HepG2 (cell line): Measurements from ENCODE around the gene MT1A. TPM values are rescaled to one million over a fixed set of nuclear protein-coding genes. Genes with fewer than 3 reads are reported as not detected.

Experiments used
- BHLHE40 ChIP-seq: IDR thresholded peaks from 2 replicates; pipeline ENCODE4 v1.6.1; 2011; ENCODE audit warnings: low read length, improper control_type of control experiment
- DNMT1 ChIP-seq: sonication (generic); formaldehyde crosslinking; IDR thresholded peaks from 2 replicates; pipeline ENCODE4 v1.5.1; 2020; ENCODE audit warnings: mild to moderate bottlenecking, missing genetic modification reagents
- ETV5 ChIP-seq: IDR thresholded peaks from 2 replicates; pipeline ENCODE4 v1.6.1; 2018; ENCODE audit warnings: missing biosample characterization, missing genetic modification reagents, inconsistent platforms, borderline replicate concordance
- GABPB1 ChIP-seq: IDR thresholded peaks from 2 replicates; pipeline ENCODE4 v1.6.1; 2016; ENCODE audit warnings: mild to moderate bottlenecking, missing genetic modification reagents, moderate library complexity, missing compliant biosample characterization
- HOXA3 ChIP-seq: sonication (generic); formaldehyde crosslinking; IDR thresholded peaks from 2 replicates; pipeline ENCODE4 v1.5.0; 2020; ENCODE audit warnings: missing genetic modification reagents
- JUN ChIP-seq: sonication (generic); formaldehyde crosslinking; IDR thresholded peaks from 2 replicates; pipeline ENCODE4 v1.4.0; 2020; ENCODE audit warnings: mild to moderate bottlenecking, missing genetic modification reagents
- NFIB ChIP-seq: sonication (generic); formaldehyde crosslinking; IDR thresholded peaks from 2 replicates; pipeline ENCODE4 v1.9.0; 2021; ENCODE audit warnings: missing genetic modification reagents, mild to moderate bottlenecking, borderline replicate concordance
- RBAK ChIP-seq: sonication (generic); formaldehyde crosslinking; IDR thresholded peaks from 2 replicates; pipeline ENCODE4 v1.5.1; 2020; ENCODE audit warnings: mild to moderate bottlenecking, missing genetic modification reagents
- SKI ChIP-seq: fragments of 450-650 bp; IDR thresholded peaks from one replicate; pipeline ENCODE4 v1.6.1; 2018; ENCODE audit warnings: mild to moderate bottlenecking; ENCODE audit not compliant: partially characterized antibody
- SOX13 ChIP-seq, 3 experiments: fragments of 450-650 bp in 1 of 3; sonication (generic) in 1 of 3; formaldehyde crosslinking in 1 of 3; IDR thresholded peaks in 2 of 3; conservative IDR thresholded peaks in 1 of 3; 2 replicates each; pipeline versions ENCODE4 v1.5.0 to v1.6.1; 2016 to 2020; ENCODE audit warnings: antibody characterized with exemption in 1 of 3, mild to moderate bottlenecking in 1 of 3, missing compliant biosample characterization in 1 of 3, missing genetic modification reagents in 1 of 3, moderate library complexity in 1 of 3
- SPEN ChIP-seq: sonication (generic); formaldehyde crosslinking; IDR thresholded peaks from 2 replicates; pipeline ENCODE4 v1.5.1; 2020; ENCODE audit warnings: low read depth, mild to moderate bottlenecking, missing genetic modification reagents
- SRF ChIP-seq: IDR thresholded peaks from 2 replicates; pipeline ENCODE4 v1.6.1; 2011; ENCODE audit warnings: mild to moderate bottlenecking, low read depth, low read length, moderate library complexity
- ZNF20 ChIP-seq: sonication (generic); formaldehyde crosslinking; IDR thresholded peaks from 2 replicates; pipeline ENCODE4 v1.4.0; 2020; ENCODE audit warnings: mild to moderate bottlenecking, moderate library complexity, missing genetic modification reagents
- ZNF292 ChIP-seq: sonication (generic); formaldehyde crosslinking; IDR thresholded peaks from 2 replicates; pipeline ENCODE4 v1.8.1; 2022; ENCODE audit warnings: mild to moderate bottlenecking, low read depth, missing genetic modification reagents, borderline replicate concordance
- ZNF552 ChIP-seq: sonication (generic); formaldehyde crosslinking; IDR thresholded peaks from 2 replicates; pipeline ENCODE4 v1.9.0; 2022; ENCODE audit warnings: missing genetic modification reagents, mild to moderate bottlenecking, borderline replicate concordance
- ZNF619 ChIP-seq: sonication (generic); formaldehyde crosslinking; IDR thresholded peaks from 2 replicates; pipeline ENCODE4 v1.4.0; 2020; ENCODE audit warnings: mild to moderate bottlenecking, missing genetic modification reagents
- ZNF672 ChIP-seq: sonication (generic); formaldehyde crosslinking; IDR thresholded peaks from 2 replicates; pipeline ENCODE4 v1.8.1; 2022; ENCODE audit warnings: missing genetic modification reagents
- polyA plus RNA-seq, 8 experiments: library from polyadenylated mRNA; depleted of rRNA in 3 of 8; stranded (reverse) in 7 of 8; unstranded in 1 of 8; fragments of >200 nt; fragmentation: Illumina TruSeq in 4 of 8; extraction: Trizol in 4 of 8; gene quantifications; 2 replicates each; pipeline versions ENCODE4 v1.2.1 to v1.2.3, GENCODE V29; 2011 to 2016; ENCODE audit warnings: low read depth in 4 of 8, missing spikeins in 1 of 8, mixed read lengths in 1 of 8; ENCODE audit not compliant: insufficient read depth in 1 of 8
- total RNA-seq, 5 experiments: library from RNA; depleted of rRNA; stranded (reverse); fragments of >200 nt; fragmentation: Illumina TruSeq; extraction: Trizol; gene quantifications; 2 replicates each; pipeline ENCODE4 v1.2.3, GENCODE V29; 2016; ENCODE audit warnings: low read depth in 1 of 5
- TF ChIP-seq, protein P1 (sequence below): sonication (generic); formaldehyde crosslinking; IDR thresholded peaks from 2 replicates; pipeline ENCODE4 v1.8.0; 2022; ENCODE audit warnings: mild to moderate bottlenecking, missing genetic modification reagents, moderate library complexity
- TF ChIP-seq, protein P2 (sequence below): sonication (generic); formaldehyde crosslinking; IDR thresholded peaks from 2 replicates; pipeline ENCODE4 v1.4.0; 2020; ENCODE audit warnings: missing genetic modification reagents
- TF ChIP-seq, protein P3 (sequence below): sonication (generic); formaldehyde crosslinking; IDR thresholded peaks from 2 replicates; pipeline ENCODE4 v1.8.1; 2022; ENCODE audit warnings: low read depth, mild to moderate bottlenecking, missing genetic modification reagents

The MT1A gene
- total and polyA plus RNA-seq, 2 of the 13 experiments (the other 11 are each of a cell fraction or from before 2014, with no cell fraction given), result 8.3 to 10.4 TPM

- no peak; the same call in none of the 2 replicates for TF ChIP-seq ZNF292 (CRISPR knock-in tag)
- peak; percentile 32; the same call in 1 of the 2 replicates for TF ChIP-seq SPEN (CRISPR knock-in tag)
- peak; percentile 1; the same call in 1 of the 2 replicates for TF ChIP-seq SOX13 (IDR thresholded peaks at IDR 0.05)
- peak in 1 of 2 experiments; percentile 62; a peak in 1 of 4 replicates for TF ChIP-seq SOX13 (CRISPR knock-in tag; conservative IDR thresholded peaks at IDR 0.05 in 1 of 2, IDR thresholded peaks at IDR 0.05 in 1 of 2)
- peak; percentile 85 for TF ChIP-seq GABPB1 (CRISPR knock-in tag)
- TF ChIP-seq ZNF552 (CRISPR knock-in tag), result 0 out of 2 replicates have a peak, but pooled peaks have one; percentile 28
- peak; percentile 73 for TF ChIP-seq SKI
- TF ChIP-seq HOXA3 (CRISPR knock-in tag), result peak; percentile 89
- TF ChIP-seq, protein P1, sequence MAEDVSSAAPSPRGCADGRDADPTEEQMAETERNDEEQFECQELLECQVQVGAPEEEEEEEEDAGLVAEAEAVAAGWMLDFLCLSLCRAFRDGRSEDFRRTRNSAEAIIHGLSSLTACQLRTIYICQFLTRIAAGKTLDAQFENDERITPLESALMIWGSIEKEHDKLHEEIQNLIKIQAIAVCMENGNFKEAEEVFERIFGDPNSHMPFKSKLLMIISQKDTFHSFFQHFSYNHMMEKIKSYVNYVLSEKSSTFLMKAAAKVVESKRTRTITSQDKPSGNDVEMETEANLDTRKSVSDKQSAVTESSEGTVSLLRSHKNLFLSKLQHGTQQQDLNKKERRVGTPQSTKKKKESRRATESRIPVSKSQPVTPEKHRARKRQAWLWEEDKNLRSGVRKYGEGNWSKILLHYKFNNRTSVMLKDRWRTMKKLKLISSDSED (CRISPR knock-in tag), result no peak
- no peak for TF ChIP-seq SRF
- TF ChIP-seq DNMT1, result peak; percentile 89; the same call in 1 of the 2 replicates
- peak; percentile 41; the same call in 1 of the 2 replicates for TF ChIP-seq ETV5 (CRISPR knock-in tag)
- TF ChIP-seq BHLHE40, result peak; percentile 69; the same call in 1 of the 2 replicates
- TF ChIP-seq NFIB, result no peak
- 0 out of 2 replicates have a peak, but pooled peaks have one; percentile 20 for TF ChIP-seq ZNF619 (CRISPR knock-in tag)
- no peak for TF ChIP-seq RBAK
- peak; percentile 56; the same call in 1 of the 2 replicates for TF ChIP-seq ZNF20 (CRISPR knock-in tag)
- peak; percentile 53; the same call in 1 of the 2 replicates for TF ChIP-seq JUN (CRISPR knock-in tag)
- TF ChIP-seq, protein P2, sequence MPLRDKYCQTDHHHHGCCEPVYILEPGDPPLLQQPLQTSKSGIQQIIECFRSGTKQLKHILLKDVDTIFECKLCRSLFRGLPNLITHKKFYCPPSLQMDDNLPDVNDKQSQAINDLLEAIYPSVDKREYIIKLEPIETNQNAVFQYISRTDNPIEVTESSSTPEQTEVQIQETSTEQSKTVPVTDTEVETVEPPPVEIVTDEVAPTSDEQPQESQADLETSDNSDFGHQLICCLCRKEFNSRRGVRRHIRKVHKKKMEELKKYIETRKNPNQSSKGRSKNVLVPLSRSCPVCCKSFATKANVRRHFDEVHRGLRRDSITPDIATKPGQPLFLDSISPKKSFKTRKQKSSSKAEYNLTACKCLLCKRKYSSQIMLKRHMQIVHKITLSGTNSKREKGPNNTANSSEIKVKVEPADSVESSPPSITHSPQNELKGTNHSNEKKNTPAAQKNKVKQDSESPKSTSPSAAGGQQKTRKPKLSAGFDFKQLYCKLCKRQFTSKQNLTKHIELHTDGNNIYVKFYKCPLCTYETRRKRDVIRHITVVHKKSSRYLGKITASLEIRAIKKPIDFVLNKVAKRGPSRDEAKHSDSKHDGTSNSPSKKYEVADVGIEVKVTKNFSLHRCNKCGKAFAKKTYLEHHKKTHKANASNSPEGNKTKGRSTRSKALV, result peak; percentile 97
- peak; percentile 36; the same call in 1 of the 2 replicates for TF ChIP-seq ZNF672
- TF ChIP-seq, protein P3, sequence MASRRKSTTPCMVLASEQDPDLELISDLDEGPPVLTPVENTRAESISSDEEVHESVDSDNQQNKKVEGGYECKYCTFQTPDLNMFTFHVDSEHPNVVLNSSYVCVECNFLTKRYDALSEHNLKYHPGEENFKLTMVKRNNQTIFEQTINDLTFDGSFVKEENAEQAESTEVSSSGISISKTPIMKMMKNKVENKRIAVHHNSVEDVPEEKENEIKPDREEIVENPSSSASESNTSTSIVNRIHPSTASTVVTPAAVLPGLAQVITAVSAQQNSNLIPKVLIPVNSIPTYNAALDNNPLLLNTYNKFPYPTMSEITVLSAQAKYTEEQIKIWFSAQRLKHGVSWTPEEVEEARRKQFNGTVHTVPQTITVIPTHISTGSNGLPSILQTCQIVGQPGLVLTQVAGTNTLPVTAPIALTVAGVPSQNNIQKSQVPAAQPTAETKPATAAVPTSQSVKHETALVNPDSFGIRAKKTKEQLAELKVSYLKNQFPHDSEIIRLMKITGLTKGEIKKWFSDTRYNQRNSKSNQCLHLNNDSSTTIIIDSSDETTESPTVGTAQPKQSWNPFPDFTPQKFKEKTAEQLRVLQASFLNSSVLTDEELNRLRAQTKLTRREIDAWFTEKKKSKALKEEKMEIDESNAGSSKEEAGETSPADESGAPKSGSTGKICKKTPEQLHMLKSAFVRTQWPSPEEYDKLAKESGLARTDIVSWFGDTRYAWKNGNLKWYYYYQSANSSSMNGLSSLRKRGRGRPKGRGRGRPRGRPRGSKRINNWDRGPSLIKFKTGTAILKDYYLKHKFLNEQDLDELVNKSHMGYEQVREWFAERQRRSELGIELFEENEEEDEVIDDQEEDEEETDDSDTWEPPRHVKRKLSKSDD (CRISPR knock-in tag), result peak; percentile 44
These were observed 30.2 kb upstream of the MT1A start, which contains the start of gene MT2A (continued) for GRCh38 chr16:56608043-56608875.
